ENCODE results near the gene TF.
"Not testable (repeated sequence)": the region's sequence is repeated elsewhere in the genome, so short reads cannot be mapped to it uniquely, and the experiment has no call there.

The TF gene

DNA sequence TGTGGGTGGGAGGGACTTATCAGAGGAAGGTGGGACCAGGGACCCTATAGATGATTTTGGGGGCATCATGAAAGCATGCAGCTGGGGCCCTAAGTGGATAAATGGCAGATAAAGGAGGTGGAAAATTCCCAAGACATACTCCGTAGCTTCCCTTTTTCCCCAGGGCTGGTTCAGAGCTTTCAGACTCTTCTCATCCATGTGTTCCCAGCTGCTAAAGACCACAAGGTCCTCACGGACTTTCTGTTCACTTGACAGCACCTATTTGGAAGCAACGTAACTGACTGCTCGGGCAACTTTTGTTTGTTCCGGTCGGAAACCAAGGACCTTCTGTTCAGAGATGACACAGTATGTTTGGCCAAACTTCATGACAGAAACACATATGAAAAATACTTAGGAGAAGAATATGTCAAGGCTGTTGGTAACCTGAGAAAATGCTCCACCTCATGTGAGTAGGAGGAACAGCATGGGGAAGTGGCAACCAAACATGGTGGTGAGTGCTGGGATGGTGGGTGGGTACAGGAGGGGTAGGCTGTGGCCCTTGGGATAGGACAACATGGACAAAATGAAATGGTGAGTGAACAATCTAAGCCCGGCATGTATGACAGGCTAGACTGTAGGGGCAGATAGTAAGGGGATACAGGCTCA, 30.7 kb downstream of the TF start:
- DNase-seq (ENCODE audit: low read depth): no peak
- TF ChIP-seq CTCF (IDR thresholded peaks at IDR 0.05; ENCODE audit: control insufficient read depth, extremely low read depth, insufficient read depth): no peak

GRCh38 chr3:133777807-133778568, 31.8 kb downstream of the TF start:
- DNase-seq (ENCODE audit: low read depth): peak; percentile 13
- H3K4me3 ChIP-seq (ENCODE audit: low read depth, low read length): no peak overlapping the region
- TF ChIP-seq CTCF (IDR thresholded peaks at IDR 0.05; ENCODE audit: control insufficient read depth, extremely low read depth, insufficient read depth): no peak

More for the DNA sequence above, 30.7 kb downstream of the TF start:
- H3K4me3 ChIP-seq (ENCODE audit: low read depth, low read length): no peak overlapping the region

DNA sequence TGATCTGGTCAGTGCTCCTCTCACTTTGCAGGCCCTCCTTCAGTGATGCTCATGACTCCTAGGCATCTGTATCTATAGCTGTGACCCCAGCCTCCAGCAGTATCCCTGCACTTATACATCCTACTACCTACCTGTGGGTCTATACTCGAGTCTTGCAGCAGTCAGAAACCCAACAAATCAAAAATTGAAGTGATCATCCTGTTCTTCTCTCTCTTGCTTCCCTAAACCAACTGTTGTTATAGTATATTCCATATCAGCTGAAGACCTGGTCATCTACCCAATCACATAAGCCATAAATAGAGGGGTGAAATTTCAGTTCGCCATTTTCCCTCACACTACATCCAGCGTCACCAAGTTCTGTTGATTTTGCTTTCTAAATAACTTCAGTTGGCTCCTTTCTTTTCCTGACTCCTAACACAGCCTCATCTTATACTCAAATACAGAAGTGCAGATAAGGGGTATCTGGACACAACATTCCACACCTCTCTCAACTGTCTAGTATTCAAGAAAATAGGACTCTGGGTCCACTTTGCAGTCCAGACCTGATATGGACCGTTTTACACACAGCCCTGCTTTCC, 33.5 kb downstream of the TF start:
- TF ChIP-seq CTCF (IDR thresholded peaks at IDR 0.05; ENCODE audit: control insufficient read depth, extremely low read depth, insufficient read depth): no peak
- H3K4me3 ChIP-seq (ENCODE audit: low read depth, low read length): no peak overlapping the region
- DNase-seq (ENCODE audit: low read depth): no peak

DNA sequence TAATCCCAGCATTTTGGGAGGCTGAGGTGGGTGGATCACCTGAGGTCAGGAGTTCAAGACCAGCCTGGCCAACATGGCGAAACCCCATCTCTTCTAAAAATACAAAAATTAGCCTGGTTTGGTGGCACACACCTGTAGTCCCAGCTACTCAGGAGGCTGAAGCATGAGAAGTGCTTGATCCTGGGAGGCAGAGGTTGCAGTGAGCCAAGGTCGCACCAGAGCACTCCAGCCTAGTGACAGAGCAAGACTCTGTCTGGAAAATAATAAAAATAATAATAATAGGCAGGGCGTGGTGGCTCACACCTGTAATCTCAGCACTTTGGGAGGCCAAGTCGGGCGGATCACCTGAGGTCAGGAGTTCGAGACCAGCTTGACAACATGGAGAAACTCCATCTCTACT, 34.6 kb downstream of the TF start:
- not testable (repeated sequence) for DNase-seq (ENCODE audit: low read depth); H3K4me3 ChIP-seq (ENCODE audit: low read depth, low read length)

DNA sequence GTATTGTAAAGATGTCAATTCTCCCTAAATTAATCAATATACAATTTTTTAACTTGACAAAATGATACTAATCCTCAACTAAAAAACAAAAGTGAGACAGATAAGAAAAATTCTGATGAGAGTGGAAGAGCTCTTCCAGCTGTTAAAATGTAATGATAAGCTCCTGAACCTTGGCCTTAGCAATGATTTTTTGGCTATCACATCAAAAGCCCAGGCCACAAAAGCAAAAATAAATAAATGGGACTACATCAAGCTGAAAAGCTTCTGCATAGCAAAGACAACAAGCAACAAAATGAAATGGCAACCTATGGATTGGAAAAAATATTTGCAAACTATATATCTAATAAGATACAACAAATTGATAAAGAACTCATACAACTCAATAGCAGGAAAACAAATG, 35.4 kb downstream of the TF start:
- no peak for TF ChIP-seq CTCF (IDR thresholded peaks at IDR 0.05; ENCODE audit: control insufficient read depth, extremely low read depth, insufficient read depth)
- no peak overlapping the region for H3K4me3 ChIP-seq (ENCODE audit: low read depth, low read length)
- no peak for DNase-seq (ENCODE audit: low read depth)

DNA sequence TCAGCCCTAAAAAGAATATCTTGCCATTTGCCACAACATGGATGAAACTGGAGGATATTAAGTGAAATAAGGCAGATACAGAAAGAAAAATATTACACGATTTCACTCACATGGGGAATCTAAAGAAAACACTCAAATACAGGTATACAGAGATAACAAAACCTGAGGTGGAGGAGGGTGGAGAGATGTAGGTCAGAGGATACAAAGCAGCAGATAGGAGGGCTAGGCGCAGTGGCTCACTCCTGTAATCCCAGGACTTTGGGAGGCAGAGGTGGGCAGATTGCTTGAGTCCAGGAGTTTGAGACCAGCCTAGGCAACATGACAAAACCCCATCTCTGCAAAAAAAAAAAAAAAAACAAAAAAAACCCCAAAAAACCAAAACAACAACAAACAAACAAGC, 36.3 kb downstream of the TF start:
- DNase-seq (ENCODE audit: low read depth): no peak
- no peak for TF ChIP-seq CTCF (IDR thresholded peaks at IDR 0.05; ENCODE audit: control insufficient read depth, extremely low read depth, insufficient read depth)

GRCh38 chr3:133783762-133784161, 37.6 kb downstream of the TF start:
- no peak overlapping the region for H3K4me3 ChIP-seq (ENCODE audit: low read depth, low read length)
- DNase-seq (ENCODE audit: low read depth): no peak
- no peak for TF ChIP-seq CTCF (IDR thresholded peaks at IDR 0.05; ENCODE audit: control insufficient read depth, extremely low read depth, insufficient read depth)

More for the DNA sequence above, 36.3 kb downstream of the TF start:
- H3K4me3 ChIP-seq (ENCODE audit: low read depth, low read length): no peak overlapping the region
